Measurements from ENCODE around the gene LRRC55. TPM values are rescaled to one million over a fixed set of nuclear protein-coding genes. Genes with fewer than 3 reads are reported as not detected.

Gene LRRC55
- total RNA-seq, 1 experiment from 2014 or later, result not detected

DNA sequence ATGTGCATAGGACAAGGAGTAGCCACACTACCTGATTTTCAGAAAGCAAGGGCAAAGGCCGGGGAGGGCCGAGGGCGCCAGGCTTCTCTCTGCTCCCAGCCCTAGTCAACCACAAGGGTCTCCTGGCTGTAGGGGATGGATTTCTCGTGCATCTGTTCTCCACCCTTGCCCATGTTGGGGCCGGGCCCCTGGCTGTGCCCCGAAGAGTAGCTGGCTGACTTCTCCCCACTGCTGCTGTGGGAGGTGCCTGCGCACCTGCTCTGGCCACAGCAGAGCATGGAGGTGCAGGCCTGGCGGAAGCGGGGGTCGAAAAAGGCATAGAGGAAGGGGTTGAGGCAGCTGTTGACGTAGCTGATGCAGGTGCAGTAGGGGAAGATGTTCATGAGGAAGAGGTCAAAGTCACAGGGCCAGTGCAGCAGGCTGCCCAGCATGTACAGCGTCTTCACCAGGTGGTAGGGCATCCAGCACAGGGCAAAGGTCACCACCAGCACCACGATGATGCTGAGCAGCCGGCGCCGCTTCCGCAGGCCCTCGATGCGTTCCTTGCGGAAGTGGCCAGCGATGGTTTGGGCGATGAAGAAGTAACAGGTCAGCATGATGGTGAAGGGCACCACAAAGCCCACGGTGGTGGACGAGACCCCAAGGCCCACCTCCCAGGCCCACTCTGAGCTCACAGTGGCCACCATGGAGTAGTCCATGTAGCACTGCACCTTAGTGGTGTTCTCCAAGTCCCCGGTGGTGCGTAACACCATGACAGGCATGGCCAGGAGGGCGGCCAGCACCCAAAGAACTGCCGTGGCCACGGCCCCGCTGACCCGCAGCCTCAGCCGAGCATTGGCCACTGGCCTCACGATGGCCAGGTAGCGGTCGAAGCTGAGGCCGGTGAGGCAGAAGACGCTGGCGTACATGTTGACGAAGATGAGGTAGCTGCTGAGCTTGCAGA is 54.3 kb downstream of the LRRC55 start:
- H3K36me3 Mint-ChIP-seq (ENCODE audit: insufficient read depth, unreplicated experiment), result no peaks in the 10 kb centered on the region
- BruUV-seq (replicated peaks), result no TSS peak
- POLR2A ChIA-PET, result no interaction called here
- peaks cover 35% of the 10 kb centered on the region for H3K27me3 Mint-ChIP-seq (ENCODE audit: insufficient read depth, unreplicated experiment)
- no peak overlapping the region for H3K27ac Mint-ChIP-seq (ENCODE audit: low read depth, unreplicated experiment)
- no peaks in the 10 kb centered on the region for H3K4me1 Mint-ChIP-seq (ENCODE audit: insufficient read depth, unreplicated experiment)
- H3K9me3 Mint-ChIP-seq (ENCODE audit: unreplicated experiment), result no peaks in the 10 kb centered on the region
- H3K4me3 Mint-ChIP-seq (ENCODE audit: unreplicated experiment), result no peak overlapping the region
- TF ChIP-seq, protein P1, sequence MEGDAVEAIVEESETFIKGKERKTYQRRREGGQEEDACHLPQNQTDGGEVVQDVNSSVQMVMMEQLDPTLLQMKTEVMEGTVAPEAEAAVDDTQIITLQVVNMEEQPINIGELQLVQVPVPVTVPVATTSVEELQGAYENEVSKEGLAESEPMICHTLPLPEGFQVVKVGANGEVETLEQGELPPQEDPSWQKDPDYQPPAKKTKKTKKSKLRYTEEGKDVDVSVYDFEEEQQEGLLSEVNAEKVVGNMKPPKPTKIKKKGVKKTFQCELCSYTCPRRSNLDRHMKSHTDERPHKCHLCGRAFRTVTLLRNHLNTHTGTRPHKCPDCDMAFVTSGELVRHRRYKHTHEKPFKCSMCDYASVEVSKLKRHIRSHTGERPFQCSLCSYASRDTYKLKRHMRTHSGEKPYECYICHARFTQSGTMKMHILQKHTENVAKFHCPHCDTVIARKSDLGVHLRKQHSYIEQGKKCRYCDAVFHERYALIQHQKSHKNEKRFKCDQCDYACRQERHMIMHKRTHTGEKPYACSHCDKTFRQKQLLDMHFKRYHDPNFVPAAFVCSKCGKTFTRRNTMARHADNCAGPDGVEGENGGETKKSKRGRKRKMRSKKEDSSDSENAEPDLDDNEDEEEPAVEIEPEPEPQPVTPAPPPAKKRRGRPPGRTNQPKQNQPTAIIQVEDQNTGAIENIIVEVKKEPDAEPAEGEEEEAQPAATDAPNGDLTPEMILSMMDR (IDR thresholded peaks at IDR 0.05; ENCODE audit: unreplicated experiment), result no peak
- CTCF ChIA-PET, result interaction anchor here (1.2 to 2.0 kb wide), 3 partner anchors 12 to 394 kb away, joined by 4 to 7 read pairs (median 5); no protein-coding TSS in a partner anchor
- intact Hi-C loops (cut with micrococcal nuclease), result no loop called here
- no peak for DNase-seq (ENCODE audit: unreplicated experiment)

DNA sequence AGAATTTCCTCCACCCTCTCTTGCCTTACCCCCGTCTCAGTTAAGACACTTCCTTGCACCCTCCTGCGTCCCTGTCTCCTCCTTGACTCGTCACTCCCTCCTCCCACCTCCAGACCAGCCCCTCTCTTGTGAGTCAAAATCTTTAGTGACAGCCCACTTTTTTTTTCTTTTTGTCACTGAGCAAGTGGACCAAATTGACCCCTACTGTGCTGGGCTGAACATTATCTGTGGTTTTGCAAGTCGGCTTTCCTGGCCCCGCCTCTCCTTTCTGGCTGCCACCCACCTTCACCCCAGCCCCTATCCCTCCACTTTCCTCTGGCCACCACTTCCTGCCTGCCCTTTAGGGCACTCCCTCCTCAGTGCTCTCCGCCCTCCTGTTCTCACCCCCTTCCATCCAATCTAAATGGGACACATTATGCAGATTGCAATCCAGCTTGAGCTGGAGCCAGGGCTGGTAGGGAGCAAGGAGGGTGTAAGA is 55.5 kb downstream of the LRRC55 start, which contains the start of gene APLNR:
Gene APLNR, minus strand, starts transcription at position 47 of the 478 bp plus-strand sequence. CDS start 246 bp downstream, outside the sequence.
- no peaks in the 10 kb centered on the region for H3K9me3 Mint-ChIP-seq (ENCODE audit: unreplicated experiment)
- no peaks in the 10 kb centered on the region for H3K36me3 Mint-ChIP-seq (ENCODE audit: insufficient read depth, unreplicated experiment)
- peaks cover 23% of the 10 kb centered on the region for H3K27me3 Mint-ChIP-seq (ENCODE audit: insufficient read depth, unreplicated experiment)
- intact Hi-C loops (cut with micrococcal nuclease), result no loop called here
- TF ChIP-seq, protein P1 (IDR thresholded peaks at IDR 0.05; ENCODE audit: unreplicated experiment), result no peak
- no peak within 1 kb of the TSS for H3K27ac Mint-ChIP-seq (ENCODE audit: low read depth, unreplicated experiment)
- CTCF ChIA-PET, result interaction anchor here (1.2 to 4.8 kb wide), 2 partner anchors 11 to 13 kb away, joined by 5 to 54 read pairs; no protein-coding TSS in a partner anchor
- POLR2A ChIA-PET, result no interaction called here
- no peaks in the 10 kb centered on the region for H3K4me1 Mint-ChIP-seq (ENCODE audit: insufficient read depth, unreplicated experiment)
- DNase-seq (ENCODE audit: unreplicated experiment), result no peak
- no TSS peak for BruUV-seq (replicated peaks)
- H3K4me3 Mint-ChIP-seq (ENCODE audit: unreplicated experiment), result no peak within 1 kb of the TSS

DNA sequence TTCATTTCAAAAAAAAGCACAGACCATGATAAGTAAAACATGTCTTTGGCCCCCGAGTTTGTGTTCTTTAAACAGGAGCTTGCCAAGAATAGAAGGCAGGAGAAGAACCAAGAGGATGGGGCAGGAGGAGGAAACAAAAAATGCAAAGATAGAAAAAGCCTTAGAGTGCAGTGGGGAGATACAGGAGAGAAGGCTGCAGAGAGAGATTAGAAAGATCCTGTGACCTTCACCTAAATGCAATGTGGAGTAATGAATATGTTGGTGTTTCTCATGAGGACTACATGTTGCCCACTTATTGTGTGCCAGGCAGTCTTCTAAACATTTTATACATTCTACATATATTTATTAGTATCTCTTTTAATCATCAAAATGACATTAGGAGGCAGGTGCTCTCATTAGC is 57.6 kb downstream of the LRRC55 start:
- H3K36me3 Mint-ChIP-seq (ENCODE audit: insufficient read depth, unreplicated experiment), result no peaks in the 10 kb centered on the region

DNA sequence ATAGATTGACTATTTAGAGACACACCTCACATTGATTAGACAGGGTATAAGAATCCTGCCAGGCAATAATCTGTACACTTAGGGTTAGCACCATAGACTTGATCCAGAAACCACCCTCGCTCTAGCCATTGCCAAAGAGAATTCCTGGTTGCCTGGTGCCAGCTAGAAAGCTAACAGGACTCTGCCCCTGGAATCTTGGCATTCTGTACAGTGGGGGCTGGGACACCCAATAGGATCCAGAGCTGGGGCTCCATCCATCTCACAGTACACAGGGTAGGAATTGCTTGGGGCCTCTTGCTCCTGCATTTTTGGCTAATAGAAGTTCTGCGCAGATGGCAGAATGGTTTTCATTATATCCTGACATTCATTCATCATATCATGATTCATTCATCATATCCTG is 58.3 kb downstream of the LRRC55 start:
- H3K4me3 Mint-ChIP-seq (ENCODE audit: unreplicated experiment), result no peak overlapping the region
- TF ChIP-seq, protein P1 (IDR thresholded peaks at IDR 0.05; ENCODE audit: unreplicated experiment), result no peak
- no peaks in the 10 kb centered on the region for H3K36me3 Mint-ChIP-seq (ENCODE audit: insufficient read depth, unreplicated experiment)
- H3K27me3 Mint-ChIP-seq (ENCODE audit: insufficient read depth, unreplicated experiment), result no peaks in the 10 kb centered on the region
- no TSS peak for BruUV-seq (replicated peaks)
- H3K4me1 Mint-ChIP-seq (ENCODE audit: insufficient read depth, unreplicated experiment), result no peaks in the 10 kb centered on the region
- H3K27ac Mint-ChIP-seq (ENCODE audit: low read depth, unreplicated experiment), result no peak overlapping the region
- POLR2A ChIA-PET, result no interaction called here
- no peaks in the 10 kb centered on the region for H3K9me3 Mint-ChIP-seq (ENCODE audit: unreplicated experiment)
- intact Hi-C loops (cut with micrococcal nuclease), result no loop called here
- no peak for DNase-seq (ENCODE audit: unreplicated experiment)
- CTCF ChIA-PET, result interaction anchor here (0.6 to 4.8 kb wide), 6 partner anchors 10 to 404 kb away, joined by 3 to 54 read pairs (median 7); no protein-coding TSS in a partner anchor

More for the DNA sequence above, 57.6 kb downstream of the LRRC55 start:
- no peak overlapping the region for H3K4me3 Mint-ChIP-seq (ENCODE audit: unreplicated experiment)
- BruUV-seq (replicated peaks), result no TSS peak
- intact Hi-C loops (cut with micrococcal nuclease), result no loop called here
- H3K9me3 Mint-ChIP-seq (ENCODE audit: unreplicated experiment), result no peaks in the 10 kb centered on the region
- CTCF ChIA-PET, result interaction anchor here (0.6 to 4.8 kb wide), 4 partner anchors 11 to 1265 kb away, joined by 3 to 54 read pairs (median 5); no protein-coding TSS in a partner anchor
- no peak overlapping the region for H3K27ac Mint-ChIP-seq (ENCODE audit: low read depth, unreplicated experiment)
- H3K4me1 Mint-ChIP-seq (ENCODE audit: insufficient read depth, unreplicated experiment), result no peaks in the 10 kb centered on the region
- TF ChIP-seq, protein P1 (IDR thresholded peaks at IDR 0.05; ENCODE audit: unreplicated experiment), result no peak
- POLR2A ChIA-PET, result no interaction called here
- no peak for DNase-seq (ENCODE audit: unreplicated experiment)
- H3K27me3 Mint-ChIP-seq (ENCODE audit: insufficient read depth, unreplicated experiment), result peaks cover 2% of the 10 kb centered on the region
